Cardiac muscle cell (in vitro differentiated cells and primary cell): Measurements from ENCODE around the gene GRAMD1A. TPM values are rescaled to one million over a fixed set of nuclear protein-coding genes. Genes with fewer than 3 reads are reported as not detected.

ENCODE experiments used
- DNase-seq, 2 donors: peaks; one replicate each; pipeline versions ENCODE4 v3.0.0 to v3.0.0-alpha.2; 2010 to 2017; ENCODE audit warnings: low read depth in 1 of 2, low spot score in 1 of 2
- H3K27ac ChIP-seq: fragments of 200-600 bp; sonication (generic); 2 replicates; pipeline ENCODE4 v1.5.1; 2016
- H3K27me3 ChIP-seq: fragments of 200-600 bp; sonication (generic); 2 replicates; pipeline ENCODE4 v1.6.0; 2016; ENCODE audit warnings: control low read depth
- H3K36me3 ChIP-seq: fragments of 200-600 bp; sonication (generic); 2 replicates; pipeline ENCODE4 v1.5.1; 2016; ENCODE audit warnings: control low read depth
- H3K4me1 ChIP-seq: fragments of 200-600 bp; sonication (generic); 2 replicates; pipeline ENCODE4 v1.8.1; 2017; ENCODE audit warnings: low read depth, mild to moderate bottlenecking, mixed run types
- H3K4me3 ChIP-seq: fragments of 200-600 bp; sonication (generic); 2 replicates; pipeline ENCODE4 v1.5.1; 2016; ENCODE audit warnings: mild to moderate bottlenecking
- H3K9me3 ChIP-seq: fragments of 200-600 bp; sonication (generic); 2 replicates; pipeline ENCODE4 v1.5.1; 2017; ENCODE audit warnings: low read depth, mild to moderate bottlenecking, control low read depth
- polyA plus RNA-seq: library from polyadenylated mRNA; unstranded; fragments of >200 nt; fragmentation: Nextera tagmentation; extraction: Ambion mirVana; gene quantifications from 2 replicates; pipeline ENCODE4 v1.2.1, GENCODE V29; 2016
- total RNA-seq: library from RNA; depleted of rRNA; stranded (reverse); fragments of >200 nt; gene quantifications from 2 replicates; pipeline ENCODE4 v1.2.3, GENCODE V29; 2016
- TF ChIP-seq, protein P1 (sequence below): IDR thresholded peaks from 2 replicates; pipeline ENCODE4 v1.5.1; 2012; ENCODE audit warnings: low read depth, mild to moderate bottlenecking, low read length

GRAMD1A gene
- total and polyA plus RNA-seq, 2 experiments from 2014 or later: 84.6 to 113 TPM

DNA sequence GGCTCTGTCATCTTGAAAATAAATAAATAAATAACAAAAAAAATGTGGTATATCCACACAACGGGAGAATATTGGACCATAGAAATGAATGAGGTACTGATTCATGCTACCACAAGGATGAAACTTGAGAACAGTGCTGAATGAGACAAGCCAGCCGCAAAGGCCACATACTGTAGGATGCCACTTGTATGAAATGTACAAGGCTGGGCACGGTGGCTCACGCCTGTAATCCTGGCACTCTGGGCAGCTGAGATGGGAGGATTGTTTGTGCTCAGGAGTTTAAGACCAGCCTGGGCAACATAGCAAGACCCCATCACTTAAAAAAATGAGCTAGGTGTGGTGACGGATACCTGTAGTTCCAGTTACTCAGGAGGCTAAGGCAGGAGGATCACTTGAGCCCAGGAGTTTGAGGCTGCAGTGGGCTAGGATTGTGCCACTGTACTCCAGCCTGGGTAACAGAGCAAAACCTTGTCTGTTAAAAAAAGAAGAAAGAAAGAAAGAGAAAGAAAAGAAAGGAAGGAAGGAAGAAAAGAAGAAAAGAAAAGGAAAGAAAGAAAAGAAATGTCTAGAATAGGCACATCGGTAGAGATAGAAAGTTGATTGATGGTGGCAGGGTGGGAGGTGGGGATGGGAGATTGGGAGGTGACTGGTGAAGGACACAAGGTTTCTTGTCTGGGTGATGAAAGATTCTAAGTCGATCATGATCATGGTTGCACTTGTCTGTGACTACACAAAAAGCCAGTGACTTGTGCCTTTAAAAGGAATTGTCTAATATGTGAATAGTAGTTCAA is 61.7 kb downstream of the GRAMD1A start:
- Histone ChIP-seq H3K4me1 (peaks cover 3% of the 10 kb centered on the region), H3K4me3 (no peak overlapping the region), H3K27ac (no peak overlapping the region), H3K27me3 (no peaks in the 10 kb centered on the region), H3K36me3 (no peaks in the 10 kb centered on the region), H3K9me3 (no peaks in the 10 kb centered on the region)
- TF ChIP-seq, protein P1, sequence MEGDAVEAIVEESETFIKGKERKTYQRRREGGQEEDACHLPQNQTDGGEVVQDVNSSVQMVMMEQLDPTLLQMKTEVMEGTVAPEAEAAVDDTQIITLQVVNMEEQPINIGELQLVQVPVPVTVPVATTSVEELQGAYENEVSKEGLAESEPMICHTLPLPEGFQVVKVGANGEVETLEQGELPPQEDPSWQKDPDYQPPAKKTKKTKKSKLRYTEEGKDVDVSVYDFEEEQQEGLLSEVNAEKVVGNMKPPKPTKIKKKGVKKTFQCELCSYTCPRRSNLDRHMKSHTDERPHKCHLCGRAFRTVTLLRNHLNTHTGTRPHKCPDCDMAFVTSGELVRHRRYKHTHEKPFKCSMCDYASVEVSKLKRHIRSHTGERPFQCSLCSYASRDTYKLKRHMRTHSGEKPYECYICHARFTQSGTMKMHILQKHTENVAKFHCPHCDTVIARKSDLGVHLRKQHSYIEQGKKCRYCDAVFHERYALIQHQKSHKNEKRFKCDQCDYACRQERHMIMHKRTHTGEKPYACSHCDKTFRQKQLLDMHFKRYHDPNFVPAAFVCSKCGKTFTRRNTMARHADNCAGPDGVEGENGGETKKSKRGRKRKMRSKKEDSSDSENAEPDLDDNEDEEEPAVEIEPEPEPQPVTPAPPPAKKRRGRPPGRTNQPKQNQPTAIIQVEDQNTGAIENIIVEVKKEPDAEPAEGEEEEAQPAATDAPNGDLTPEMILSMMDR: no peak
- no peak for DNase-seq

DNA sequence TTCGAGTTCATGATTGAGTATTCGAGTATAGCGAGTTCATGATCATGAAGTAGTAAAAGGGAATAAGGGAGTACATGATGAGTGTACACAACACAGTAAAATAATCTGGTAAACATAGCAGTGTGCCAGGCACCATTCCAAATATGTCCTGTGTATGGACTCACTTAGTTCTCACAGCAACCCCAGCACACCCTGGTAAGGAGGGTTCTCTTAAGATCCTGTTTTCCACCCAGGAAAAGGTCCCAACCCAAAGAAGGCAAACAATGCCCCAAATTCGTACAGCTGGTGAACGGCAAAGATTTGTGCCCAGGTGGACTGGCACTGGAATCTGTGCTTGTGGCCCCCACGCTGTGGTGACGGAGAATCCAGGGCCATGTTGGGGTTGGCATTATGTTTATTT is 62.8 kb downstream of the GRAMD1A start:
- Histone ChIP-seq H3K4me3 (no peak overlapping the region), H3K27ac (no peak overlapping the region), H3K36me3 (no peaks in the 10 kb centered on the region), H3K27me3 (no peaks in the 10 kb centered on the region), H3K4me1 (peaks cover under 1% of the 10 kb centered on the region), H3K9me3 (no peaks in the 10 kb centered on the region)
- no peak for DNase-seq
- TF ChIP-seq, protein P1: no peak

DNA sequence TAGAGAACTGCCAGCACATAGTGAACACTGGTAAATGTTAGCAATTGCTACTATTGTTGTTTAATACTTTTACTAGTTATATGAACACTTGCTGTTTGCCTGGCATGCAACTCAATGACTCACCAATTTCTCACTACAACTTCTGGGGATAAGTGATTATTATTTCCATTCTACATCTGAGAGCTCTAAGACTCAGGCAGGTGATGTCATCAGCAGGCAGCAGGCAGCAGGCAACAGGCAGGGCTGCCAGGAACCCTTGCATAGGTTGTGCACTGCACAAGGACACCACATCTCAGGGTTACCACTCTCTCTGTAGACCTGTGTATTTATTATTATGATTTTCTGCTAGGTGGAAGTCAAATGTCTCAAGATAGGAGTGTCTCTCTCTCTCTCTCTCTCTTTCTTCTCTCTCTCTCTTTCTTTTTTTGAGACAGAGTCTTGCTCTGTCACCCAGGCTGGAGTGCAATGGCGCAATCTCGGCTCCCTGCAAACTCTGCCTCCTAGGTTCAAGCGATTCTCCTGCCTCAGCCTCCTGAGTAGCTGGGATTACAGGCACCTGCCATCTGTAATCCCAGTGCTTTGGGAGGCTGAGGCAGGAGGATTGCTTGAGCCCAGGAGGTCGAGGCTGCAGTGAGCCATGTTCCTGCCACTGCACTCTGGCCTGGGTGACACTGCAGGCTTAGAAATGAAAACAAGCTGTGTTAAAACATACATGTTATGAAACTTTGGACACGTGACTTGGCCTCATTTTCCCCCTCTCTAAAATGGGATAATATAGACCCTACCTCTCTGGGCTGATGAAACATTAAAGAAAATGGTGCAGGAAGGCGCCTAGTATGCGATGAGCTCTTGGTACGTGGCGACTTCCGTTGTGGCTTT is 64.1 kb downstream of the GRAMD1A start:
- H3K4me3 ChIP-seq: no peak overlapping the region
- no peaks in the 10 kb centered on the region for H3K36me3 ChIP-seq
- TF ChIP-seq, protein P1: no peak

GRCh38 chr19:35065574-35065973 is 65.5 kb downstream of the GRAMD1A start:
- Histone ChIP-seq H3K4me1 (peaks cover 9% of the 10 kb centered on the region), H3K36me3 (no peaks in the 10 kb centered on the region), H3K9me3 (no peaks in the 10 kb centered on the region), H3K4me3 (no peak overlapping the region), H3K27ac (no peak overlapping the region), H3K27me3 (no peaks in the 10 kb centered on the region)
- TF ChIP-seq, protein P1: no peak
- no peak for DNase-seq

More for the DNA sequence above, 64.1 kb downstream of the GRAMD1A start:
- Histone ChIP-seq H3K27ac (no peak overlapping the region), H3K27me3 (no peaks in the 10 kb centered on the region), H3K9me3 (no peaks in the 10 kb centered on the region), H3K4me1 (peaks cover 9% of the 10 kb centered on the region)
- DNase-seq: peak in 1 of 2 donors; percentile 51

- no peak overlapping the region for H3K4me3 ChIP-seq
- no peak for DNase-seq
- TF ChIP-seq, protein P1: no peak
- H3K27ac ChIP-seq: no peak overlapping the region
- H3K9me3 ChIP-seq: no peaks in the 10 kb centered on the region
- H3K36me3 ChIP-seq: no peaks in the 10 kb centered on the region
- no peaks in the 10 kb centered on the region for H3K27me3 ChIP-seq
- peaks cover 9% of the 10 kb centered on the region for H3K4me1 ChIP-seq
Observed at GRCh38 chr19:35066121-35066520, 66.0 kb downstream of the GRAMD1A start.
